ENCODE data around the gene ADRB1. TPM values are rescaled to one million over a fixed set of nuclear protein-coding genes. Genes with fewer than 3 reads are reported as not detected.
A peak's percentile ranks its signal among the peaks of the same experiment; 100 is the strongest.

The ADRB1 gene
- polyA plus RNA-seq, 1 of the 3 experiments (the other 2 are of a cell fraction): not detected

- Histone ChIP-seq H3K4me2 (no peak overlapping the region), H3K79me2 (ENCODE audit: insufficient read depth) (no peaks in the 10 kb centered on the region), H3K9me3 (no peaks in the 10 kb centered on the region), H3K9ac (no peak overlapping the region), H2AFZ (ENCODE audit: low read depth) (no peak overlapping the region), H3K27ac (ENCODE audit: low read depth in 2 of 2, low read length in 1 of 2) (no peak overlapping the region), H3K4me3 (ENCODE audit: low read depth in 2 of 2, low read length in 1 of 2) (no peak overlapping the region; a peak in 1 of 4 replicates), H3K27me3 (ENCODE audit: insufficient read depth) (peaks cover 53% of the 10 kb centered on the region), H3K36me3 (replicated peaks in 1 of 2; ENCODE audit: control insufficient read depth in 1 of 2, insufficient read depth in 2 of 2, low read length in 1 of 2) (no peaks in the 10 kb centered on the region), H3K4me1 (ENCODE audit: control insufficient read depth in 1 of 2, insufficient read depth in 2 of 2, low read depth in 1 of 2, low read length in 1 of 2) (peaks cover 0 to 6% of the 10 kb centered on the region in 2 experiments; a peak in 1 of 4 replicates), H3K9me2 (no peaks in the 10 kb centered on the region), H4K20me1 (ENCODE audit: insufficient read depth) (no peaks in the 10 kb centered on the region), H3F3A (replicated peaks; ENCODE audit: insufficient read depth) (no peaks in the 10 kb centered on the region)
- CTCF ChIA-PET: interaction anchor here (1.3 kb wide), 1 partner anchor 58 kb away, joined by 6 read pairs; no protein-coding TSS in a partner anchor
- DNase-seq: peak; percentile 71
- WGBS (ENCODE audit: low lambda C conversion rate): 15% methylated on average over 13 of the region's 78 CpGs
- TF ChIP-seq EZH2phosphoT487 (IDR thresholded peaks at IDR 0.05; ENCODE audit: borderline replicate concordance, low read depth) (0 out of 2 replicates have a peak, but pooled peaks have one; percentile 77), CHD2 (IDR thresholded peaks at IDR 0.05; ENCODE audit: low read length, partially characterized antibody) (no peak)
- POLR2A ChIA-PET: no interaction called here
Measured at GRCh38 chr10:114045136-114046086, 1.7 kb downstream of the ADRB1 start.

GRCh38 chr10:114046087-114046458 lies 2.4 kb downstream of the ADRB1 start:
- Histone ChIP-seq H3K27ac (ENCODE audit: low read depth in 2 of 2, low read length in 1 of 2) (no peak overlapping the region), H3K4me2 (no peak overlapping the region), H3K4me3 (ENCODE audit: low read depth in 2 of 2, low read length in 1 of 2) (no peak overlapping the region), H2AFZ (ENCODE audit: low read depth) (no peak overlapping the region), H3K9me2 (no peaks in the 10 kb centered on the region), H3K79me2 (ENCODE audit: insufficient read depth) (no peaks in the 10 kb centered on the region), H3K9ac (no peak overlapping the region), H3F3A (replicated peaks; ENCODE audit: insufficient read depth) (no peaks in the 10 kb centered on the region), H4K20me1 (ENCODE audit: insufficient read depth) (no peaks in the 10 kb centered on the region), H3K27me3 (ENCODE audit: insufficient read depth) (peaks cover 54% of the 10 kb centered on the region), H3K9me3 (no peaks in the 10 kb centered on the region), H3K36me3 (replicated peaks in 1 of 2; ENCODE audit: control insufficient read depth in 1 of 2, insufficient read depth in 2 of 2, low read length in 1 of 2) (no peaks in the 10 kb centered on the region), H3K4me1 (ENCODE audit: control insufficient read depth in 1 of 2, insufficient read depth in 2 of 2, low read depth in 1 of 2, low read length in 1 of 2) (peaks cover 0 to 6% of the 10 kb centered on the region in 2 experiments; a peak in 2 of 4 replicates)
- POLR2A ChIA-PET: no interaction called here
- CTCF ChIA-PET: interaction anchor here (0.9 to 1.3 kb wide), 4 partner anchors 13 to 367 kb away, joined by 3 to 6 read pairs (median 4); no protein-coding TSS in a partner anchor
- WGBS (ENCODE audit: low lambda C conversion rate): 47% methylated on average over 7 of the region's 7 CpGs
- DNase-seq: no peak
- no peak for TF ChIP-seq RCOR1 (IDR thresholded peaks at IDR 0.05; ENCODE audit: low read length)

DNA sequence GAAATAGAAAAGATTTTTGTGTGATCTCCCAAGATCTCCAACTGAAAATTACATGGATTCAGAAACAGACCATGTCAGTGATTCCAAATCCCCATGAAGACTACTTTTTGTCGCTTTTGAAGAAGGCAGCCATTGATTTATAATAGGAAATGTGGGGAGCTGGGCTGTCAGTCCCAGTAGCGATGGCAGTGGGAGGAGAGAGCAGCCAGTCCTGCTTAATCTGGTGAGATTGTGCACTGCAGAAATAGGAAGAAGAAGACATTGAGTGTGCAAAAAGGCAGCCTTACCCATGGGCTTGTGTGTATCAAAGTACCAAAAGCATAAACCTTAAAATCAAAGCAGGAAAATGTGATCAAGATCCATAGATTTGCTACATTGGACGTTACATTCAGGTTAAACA lies 4.8 kb downstream of the ADRB1 start:
- H3F3A ChIP-seq (replicated peaks; ENCODE audit: insufficient read depth): no peaks in the 10 kb centered on the region
- POLR2A ChIA-PET: no interaction called here

More for the DNA sequence above, 4.8 kb downstream of the ADRB1 start:
- Histone ChIP-seq H3K36me3 (replicated peaks in 1 of 2; ENCODE audit: control insufficient read depth in 1 of 2, insufficient read depth in 2 of 2, low read length in 1 of 2) (no peaks in the 10 kb centered on the region), H3K9me3 (no peaks in the 10 kb centered on the region), H4K20me1 (ENCODE audit: insufficient read depth) (no peaks in the 10 kb centered on the region), H2AFZ (ENCODE audit: low read depth) (no peak overlapping the region), H3K27ac (ENCODE audit: low read depth in 2 of 2, low read length in 1 of 2) (no peak overlapping the region), H3K27me3 (ENCODE audit: insufficient read depth) (peaks cover 42% of the 10 kb centered on the region), H3K4me1 (ENCODE audit: control insufficient read depth in 1 of 2, insufficient read depth in 2 of 2, low read depth in 1 of 2, low read length in 1 of 2) (peaks cover 0 to 6% of the 10 kb centered on the region in 2 experiments; a peak in 2 of 4 replicates), H3K4me3 (ENCODE audit: low read depth in 2 of 2, low read length in 1 of 2) (no peak overlapping the region), H3K4me2 (no peak overlapping the region), H3K9ac (no peak overlapping the region), H3K9me2 (no peaks in the 10 kb centered on the region), H3K79me2 (ENCODE audit: insufficient read depth) (no peaks in the 10 kb centered on the region)
- TF ChIP-seq CTCF (IDR thresholded peaks at IDR 0.05): no peak
- TF ChIP-seq POLR2AphosphoS5 (IDR thresholded peaks at IDR 0.05; ENCODE audit: low read depth, low read length): no peak
- TF ChIP-seq FOSL2 (IDR thresholded peaks at IDR 0.05; ENCODE audit: borderline replicate concordance, low read depth): no peak
- TF ChIP-seq GATA2 (CRISPR knock-in tag; IDR thresholded peaks at IDR 0.05): no peak
- TF ChIP-seq YY1 (IDR thresholded peaks at IDR 0.05; ENCODE audit: low read depth): no peak
- TF ChIP-seq, protein P1, sequence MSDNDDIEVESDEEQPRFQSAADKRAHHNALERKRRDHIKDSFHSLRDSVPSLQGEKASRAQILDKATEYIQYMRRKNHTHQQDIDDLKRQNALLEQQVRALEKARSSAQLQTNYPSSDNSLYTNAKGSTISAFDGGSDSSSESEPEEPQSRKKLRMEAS (IDR thresholded peaks at IDR 0.05; ENCODE audit: low read depth): no peak
- TF ChIP-seq EP300 (IDR thresholded peaks at IDR 0.05; ENCODE audit: borderline replicate concordance in 1 of 2, low read depth in 1 of 2, low read length in 1 of 2): no peak
- no peak for TF ChIP-seq REST (IDR thresholded peaks at IDR 0.05; ENCODE audit: low read depth, low read length)
- no peak for TF ChIP-seq CHD2 (IDR thresholded peaks at IDR 0.05; ENCODE audit: low read length, partially characterized antibody)
- TF ChIP-seq TAF1 (IDR thresholded peaks at IDR 0.05; ENCODE audit: borderline replicate concordance, low read depth, low read length): no peak
- CTCF ChIA-PET: no interaction called here
- DNase-seq: no peak
- 44% methylated on average over 3 of the region's 3 CpGs for WGBS (ENCODE audit: low lambda C conversion rate)

All from SK-N-SH (cell line).